ENCODE data around the gene RGPD4.
"Not testable (repeated sequence)": the region's sequence is repeated elsewhere in the genome, so short reads cannot be mapped to it uniquely, and the experiment has no call there.

RGPD4 gene

GRCh38 chr2:107822302-107822701 lies 4.4 kb upstream of the RGPD4 start:
- DNase-seq (ENCODE audit: low read depth): no peak
- TF ChIP-seq CTCF (conservative IDR thresholded peaks at IDR 0.05; ENCODE audit: control insufficient read depth, insufficient read depth, low read depth, low read length): no peak
- no peak overlapping the region for H3K4me3 ChIP-seq (ENCODE audit: control insufficient read depth, low read depth, low read length)

- DNase-seq (ENCODE audit: low read depth): no peak
- no peak for TF ChIP-seq CTCF (conservative IDR thresholded peaks at IDR 0.05; ENCODE audit: control insufficient read depth, insufficient read depth, low read depth, low read length)
- H3K4me3 ChIP-seq (ENCODE audit: control insufficient read depth, low read depth, low read length): no peak overlapping the region
Observed at GRCh38 chr2:107824451-107825205, 2.1 kb upstream of the RGPD4 start.

- no peak for TF ChIP-seq CTCF (conservative IDR thresholded peaks at IDR 0.05; ENCODE audit: control insufficient read depth, insufficient read depth, low read depth, low read length)
- DNase-seq (ENCODE audit: low read depth): no peak
- no peak overlapping the region for H3K4me3 ChIP-seq (ENCODE audit: control insufficient read depth, low read depth, low read length)
Observed at GRCh38 chr2:107825206-107825563, 1.5 kb upstream of the RGPD4 start.

- DNase-seq (ENCODE audit: low read depth); H3K4me3 ChIP-seq (ENCODE audit: control insufficient read depth, low read depth, low read length): not testable (repeated sequence)
Observed at GRCh38 chr2:107829514-107829913, 2.8 kb downstream of the RGPD4 start.

- not testable (repeated sequence) for DNase-seq (ENCODE audit: low read depth); H3K4me3 ChIP-seq (ENCODE audit: control insufficient read depth, low read depth, low read length)
Observed at GRCh38 chr2:107833152-107833551, 6.5 kb downstream of the RGPD4 start.

GRCh38 chr2:107833618-107834017 lies 6.9 kb downstream of the RGPD4 start:
- not testable (repeated sequence) for H3K4me3 ChIP-seq (ENCODE audit: control insufficient read depth, low read depth, low read length); DNase-seq (ENCODE audit: low read depth)

- DNase-seq (ENCODE audit: low read depth); H3K4me3 ChIP-seq (ENCODE audit: control insufficient read depth, low read depth, low read length): not testable (repeated sequence)
Observed at GRCh38 chr2:107916121-107916520, 89.4 kb downstream of the RGPD4 start.

- H3K4me3 ChIP-seq (ENCODE audit: control insufficient read depth, low read depth, low read length): not testable (repeated sequence)
Observed at GRCh38 chr2:107916696-107917370, 90.1 kb downstream of the RGPD4 start.

GRCh38 chr2:107927034-107927534 lies 100.4 kb downstream of the RGPD4 start:
- DNase-seq (ENCODE audit: low read depth): no peak

More at GRCh38 chr2:107916696-107917370, 90.1 kb downstream of the RGPD4 start:
- not testable (repeated sequence) for DNase-seq (ENCODE audit: low read depth)

More at GRCh38 chr2:107927034-107927534, 100.4 kb downstream of the RGPD4 start:
- no peak overlapping the region for H3K4me3 ChIP-seq (ENCODE audit: control insufficient read depth, low read depth, low read length)
- no peak for TF ChIP-seq CTCF (conservative IDR thresholded peaks at IDR 0.05; ENCODE audit: control insufficient read depth, insufficient read depth, low read depth, low read length)

Measured in fibroblast of mammary gland (primary cell).